ENCODE results near the gene KIAA0232. TPM values are rescaled to one million over a fixed set of nuclear protein-coding genes. Genes with fewer than 3 reads are reported as not detected.

Gene KIAA0232
- total and polyA plus RNA-seq, 9 of the 15 experiments (the other 6 are each of a cell fraction or from before 2014, with no cell fraction given) = 3.5 to 17.4 (median 13.0) TPM

- TF ChIP-seq MBD1 (CRISPR knock-in tag; IDR thresholded peaks at IDR 0.05) (no peak), ZNF79 (CRISPR knock-in tag; IDR thresholded peaks at IDR 0.05; ENCODE audit: low read depth) (no peak), TCFL5 (CRISPR knock-in tag; conservative IDR thresholded peaks at IDR 0.05) (no peak), BRF2 (IDR thresholded peaks at IDR 0.05; ENCODE audit: borderline replicate concordance, insufficient read depth, insufficient read length) (no peak), COPS2 (conservative IDR thresholded peaks at IDR 0.05) (no peak), LEF1 (IDR thresholded peaks at IDR 0.05) (no peak), EWSR1 (IDR thresholded peaks at IDR 0.05; ENCODE audit: borderline replicate concordance, low read depth, partially characterized antibody) (no peak), PHF21A (IDR thresholded peaks at IDR 0.05; ENCODE audit: borderline replicate concordance, low read depth) (no peak), ZNF398 (CRISPR knock-in tag; IDR thresholded peaks at IDR 0.05) (no peak), ZNF280B (CRISPR knock-in tag; IDR thresholded peaks at IDR 0.05) (no peak), SAFB2 (IDR thresholded peaks at IDR 0.05; ENCODE audit: borderline replicate concordance, low read depth, low read length, severe bottlenecking) (no peak), LCOR (CRISPR knock-in tag; IDR thresholded peaks at IDR 0.05) (no peak), ZNF668 (CRISPR knock-in tag; IDR thresholded peaks at IDR 0.05) (no peak), ARHGAP35 (IDR thresholded peaks at IDR 0.05; ENCODE audit: partially characterized antibody) (no peak), PYGO2 (tag; IDR thresholded peaks at IDR 0.05) (no peak), ZNF717 (CRISPR knock-in tag; IDR thresholded peaks at IDR 0.05) (no peak), NFE2 (IDR thresholded peaks at IDR 0.05; ENCODE audit: low read depth) (no peak), SP1 (CRISPR knock-in tag; IDR thresholded peaks at IDR 0.05) (no peak), NFATC3 (IDR thresholded peaks at IDR 0.05) (no peak), PCBP1 (IDR thresholded peaks at IDR 0.05; ENCODE audit: low read depth, low read length, poor library complexity, severe bottlenecking) (peak; percentile 97), RBM17 (IDR thresholded peaks at IDR 0.05; ENCODE audit: borderline replicate concordance, low read depth, low read length) (no peak), TAF7 (tag; IDR thresholded peaks at IDR 0.05) (no peak)
Observed at GRCh38 chr4:6782147-6782845, at the start of gene KIAA0232 (continued).

All from K562 (cell line).